GM19397 (cell line): ENCODE measurements around the gene KRT26.
A peak's percentile ranks its signal among the peaks of the same experiment; 100 is the strongest.
"Not testable (repeated sequence)": the region's sequence is repeated elsewhere in the genome, so short reads cannot be mapped to it uniquely, and the experiment has no call there.

Source experiments
- ATAC-seq: cut with Tn5 transposase; IDR thresholded peaks from one replicate; pipeline ENCODE4 v1.9.1; 2021; ENCODE audit warnings: mild to moderate bottlenecking, moderate library complexity; ENCODE audit not compliant: unreplicated experiment

Gene KRT26

DNA sequence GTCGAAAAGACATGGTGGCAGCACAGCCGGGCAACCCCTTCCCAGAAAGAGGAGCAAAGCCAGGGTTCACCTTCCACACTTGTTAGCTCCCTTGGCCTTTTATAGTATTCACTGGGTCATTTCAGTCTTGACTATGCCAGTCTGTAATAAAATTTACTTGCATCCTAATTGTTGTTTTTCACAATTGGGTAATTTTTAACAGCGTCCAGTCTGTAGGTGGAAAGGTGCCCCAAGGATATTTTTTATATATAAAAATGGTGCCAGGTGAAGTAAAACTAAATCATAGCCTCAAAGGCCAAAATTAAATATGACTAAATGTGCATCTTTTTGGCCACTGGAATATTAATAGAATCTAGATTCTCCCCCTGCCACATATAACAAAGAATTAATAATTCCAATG lies at the start of gene KRT26:
Gene KRT26, minus strand, starts transcription at position 101 of the 400 bp plus-strand sequence. Its CDS starts 88 bp downstream, at position 13.
- ATAC-seq, result no peak

DNA sequence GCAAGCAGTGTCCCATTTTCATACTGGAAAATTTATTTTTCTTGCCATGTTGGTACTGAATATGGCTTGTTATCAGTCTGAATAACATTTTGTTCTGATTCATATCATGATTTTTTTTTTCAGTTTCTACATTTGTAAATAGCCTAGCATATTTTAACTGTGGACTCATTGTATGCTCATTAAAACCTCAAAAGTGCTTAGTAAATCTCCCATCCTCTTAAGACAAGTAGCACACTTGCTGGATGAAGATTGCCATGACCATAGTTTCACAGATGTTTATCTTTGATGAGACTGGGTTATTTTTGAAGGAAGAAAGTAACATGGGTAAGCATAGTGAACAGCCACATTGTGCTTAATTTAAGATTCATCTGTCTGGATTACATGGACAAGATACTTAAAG lies 49.5 kb upstream of the KRT26 start:
- no peak for ATAC-seq

DNA sequence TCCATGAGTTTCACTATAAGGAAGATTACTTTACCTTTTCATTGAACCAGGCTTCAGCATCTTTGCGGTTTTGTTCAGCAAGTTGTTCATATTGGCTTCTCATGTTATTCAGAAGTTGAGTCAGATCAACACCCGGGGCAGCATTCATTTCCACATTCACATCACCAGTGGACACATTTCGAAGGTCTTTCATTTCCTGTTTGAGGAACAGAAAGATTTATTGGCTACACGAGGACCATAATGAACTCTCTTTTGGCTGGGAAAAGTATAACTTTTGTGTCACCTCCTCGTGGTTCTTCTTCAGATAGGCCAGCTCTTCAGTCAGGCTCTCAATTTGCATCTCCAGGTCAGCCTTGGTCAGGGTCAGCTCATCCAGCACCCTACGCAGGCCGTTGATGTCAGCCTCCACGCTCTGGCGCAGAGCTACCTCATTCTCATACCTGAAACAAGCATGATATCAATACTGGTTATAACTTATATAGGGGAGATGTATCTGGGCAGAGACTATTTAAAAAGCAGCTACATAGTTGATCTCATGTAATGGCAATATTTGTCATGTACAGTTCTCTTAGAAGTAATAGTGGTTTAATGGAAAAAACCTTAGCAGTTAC lies 48.3 kb upstream of the KRT26 start:
- no peak for ATAC-seq

- no peak for ATAC-seq
Measured at GRCh38 chr17:40819528-40820125, 47.6 kb upstream of the KRT26 start.

DNA sequence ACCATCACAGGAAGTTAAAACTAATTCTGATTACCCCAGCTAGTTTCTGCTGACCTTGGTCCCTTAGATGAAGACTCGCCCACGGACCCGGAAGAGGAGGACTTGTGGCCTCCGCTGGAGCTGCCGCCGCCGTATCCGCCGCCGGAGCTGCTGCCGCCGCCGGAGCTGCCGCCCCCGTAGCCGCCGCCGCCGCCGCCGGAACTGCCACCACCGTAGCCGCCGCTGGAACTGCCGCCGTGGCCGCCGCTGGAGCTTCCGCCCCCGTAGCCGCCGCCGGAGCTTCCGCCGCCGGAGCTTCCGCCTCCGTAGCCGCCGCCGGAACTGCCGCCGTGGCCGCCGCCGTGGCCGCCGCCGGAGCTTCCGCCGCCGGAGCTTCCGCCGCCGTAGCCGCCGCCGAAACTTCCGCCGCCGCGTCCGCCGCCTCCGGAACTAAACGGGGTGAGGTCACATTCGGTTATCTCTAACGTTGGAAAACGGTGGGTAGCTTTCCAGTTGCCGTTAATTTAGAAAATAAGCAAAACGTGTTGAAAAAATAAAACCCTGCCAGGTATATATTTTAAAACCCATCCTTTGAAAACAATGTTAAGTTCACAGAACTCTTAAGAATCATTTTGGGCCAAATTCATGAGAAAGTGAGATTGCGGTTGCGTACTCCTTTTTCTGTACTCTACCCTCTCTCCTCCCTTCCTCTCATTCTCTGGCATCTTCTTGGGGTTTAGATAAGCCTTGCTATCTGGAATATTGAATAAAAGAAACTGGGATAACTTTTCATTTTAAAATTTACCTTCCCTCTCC lies 46.9 kb upstream of the KRT26 start:
- ATAC-seq, result peak; percentile 89

- no peak for ATAC-seq
Measured at GRCh38 chr17:40818343-40818732, 46.3 kb upstream of the KRT26 start.

- no peak for ATAC-seq
Measured at GRCh38 chr17:40817103-40817682, 45.2 kb upstream of the KRT26 start.

GRCh38 chr17:40816569-40816968 lies 44.6 kb upstream of the KRT26 start:
- ATAC-seq, result no peak

- ATAC-seq, result no peak
Measured at GRCh38 chr17:40815381-40815780, 43.4 kb upstream of the KRT26 start.

GRCh38 chr17:40814657-40815056 lies 42.7 kb upstream of the KRT26 start:
- ATAC-seq, result not testable (repeated sequence)

DNA sequence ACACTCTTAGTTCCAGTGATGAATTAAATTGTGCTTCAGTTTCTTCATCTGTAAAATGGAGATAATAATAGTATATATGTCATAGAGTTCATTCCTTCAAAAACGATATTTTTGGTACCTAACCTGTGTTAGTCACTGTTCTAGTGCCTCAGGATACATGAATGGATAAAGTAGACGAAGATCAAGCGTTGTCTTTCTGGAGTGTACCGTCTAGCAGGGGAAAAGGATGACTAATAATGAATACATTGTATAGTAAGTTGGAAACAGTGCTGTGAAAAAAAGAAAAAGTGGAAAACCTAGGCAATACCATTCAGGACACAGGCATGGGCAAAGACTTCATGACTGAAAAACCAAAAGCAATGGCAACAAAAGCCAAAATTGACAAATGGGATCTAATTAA lies 41.8 kb upstream of the KRT26 start:
- no peak for ATAC-seq

- no peak for ATAC-seq
Measured at GRCh38 chr17:40812639-40813038, 40.6 kb upstream of the KRT26 start.

DNA sequence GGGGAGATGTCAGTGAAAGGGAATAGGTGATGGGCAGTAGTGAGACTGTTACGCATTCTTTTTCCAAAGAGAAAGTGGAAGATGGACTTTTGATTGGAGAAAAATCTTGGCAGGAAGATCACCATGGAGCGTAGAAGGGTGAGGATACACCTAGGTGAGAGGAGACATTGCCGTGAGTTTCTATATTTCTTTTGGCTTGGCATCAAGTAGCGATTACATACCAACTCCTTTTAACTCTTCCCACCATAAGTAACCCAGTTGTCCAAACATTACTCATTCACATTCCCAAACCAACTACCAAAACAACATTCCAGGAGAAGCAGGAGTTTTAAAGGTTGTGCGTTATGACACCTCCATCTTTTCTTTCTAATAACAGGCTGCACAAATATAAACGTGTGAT lies 38.5 kb upstream of the KRT26 start:
- no peak for ATAC-seq

DNA sequence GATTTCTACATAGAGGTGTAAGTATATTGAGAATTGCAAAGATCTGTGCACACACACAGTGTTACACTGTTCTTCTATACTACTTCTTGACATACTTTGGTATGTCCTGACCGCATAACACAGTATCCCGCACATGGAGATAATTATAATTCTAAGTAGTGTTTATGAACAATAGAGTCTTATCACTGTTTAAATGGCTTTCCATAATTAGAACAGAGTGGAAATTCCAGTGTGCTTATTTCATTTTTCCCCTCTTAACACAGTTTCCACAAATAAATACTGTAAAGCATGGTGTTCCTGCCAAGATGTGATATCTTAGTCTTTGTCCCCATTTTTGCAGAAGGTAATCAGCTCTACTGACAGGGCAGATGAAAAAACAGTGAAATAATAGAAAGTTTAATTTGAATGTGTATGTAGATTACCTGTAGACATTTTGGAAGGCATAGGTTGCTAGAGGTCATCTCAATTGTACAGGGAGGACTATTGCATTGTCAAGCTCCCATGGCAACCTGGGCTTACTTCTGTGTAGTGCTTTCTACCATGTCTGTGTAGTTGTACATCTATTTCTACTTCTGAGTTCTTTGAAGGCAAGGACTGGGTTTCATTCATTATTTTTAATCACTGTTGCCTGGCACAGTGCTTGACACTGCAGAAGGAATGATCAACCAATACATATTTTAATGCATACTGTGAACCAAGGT lies 37.9 kb upstream of the KRT26 start:
- no peak for ATAC-seq

DNA sequence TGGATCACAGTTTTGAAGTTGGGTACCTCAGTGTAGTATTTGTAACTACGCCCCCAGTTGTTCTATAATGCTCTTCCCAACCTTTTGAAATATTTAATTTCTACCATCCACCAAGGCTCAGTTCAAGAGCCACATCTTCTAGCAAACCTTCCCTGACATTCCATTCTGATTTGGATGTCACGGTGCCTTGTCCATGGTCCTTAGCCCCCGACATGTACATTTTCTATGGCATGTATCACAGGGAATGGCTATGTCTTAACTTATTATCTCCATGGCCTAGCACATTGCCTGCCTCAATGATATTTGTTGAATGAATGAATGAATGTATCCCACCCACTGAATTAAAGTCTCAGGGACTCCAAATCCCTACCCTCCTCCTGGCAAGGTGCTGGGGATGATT lies 34.1 kb upstream of the KRT26 start:
- ATAC-seq, result no peak

GRCh38 chr17:40803617-40804082 lies 31.6 kb upstream of the KRT26 start:
- no peak for ATAC-seq

DNA sequence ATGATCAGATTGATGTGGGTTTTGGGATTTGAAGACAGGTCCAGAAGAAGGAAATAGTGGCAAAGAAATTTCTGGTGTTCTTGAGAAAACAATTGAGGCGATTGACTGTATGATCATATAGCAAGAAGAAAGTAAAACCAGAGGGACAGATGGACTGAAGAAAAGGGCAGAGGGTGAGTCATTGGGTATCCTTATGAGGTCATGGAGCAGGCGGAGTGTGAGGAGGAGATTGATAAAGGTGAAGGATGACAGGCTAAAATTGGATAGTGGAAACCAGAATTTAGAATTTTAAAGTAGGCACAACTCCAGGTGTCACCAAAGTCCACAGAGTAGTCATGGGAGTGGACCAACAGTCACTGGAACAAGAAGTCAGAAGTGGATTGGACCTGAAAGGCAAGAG lies 29.2 kb upstream of the KRT26 start:
- ATAC-seq, result no peak

DNA sequence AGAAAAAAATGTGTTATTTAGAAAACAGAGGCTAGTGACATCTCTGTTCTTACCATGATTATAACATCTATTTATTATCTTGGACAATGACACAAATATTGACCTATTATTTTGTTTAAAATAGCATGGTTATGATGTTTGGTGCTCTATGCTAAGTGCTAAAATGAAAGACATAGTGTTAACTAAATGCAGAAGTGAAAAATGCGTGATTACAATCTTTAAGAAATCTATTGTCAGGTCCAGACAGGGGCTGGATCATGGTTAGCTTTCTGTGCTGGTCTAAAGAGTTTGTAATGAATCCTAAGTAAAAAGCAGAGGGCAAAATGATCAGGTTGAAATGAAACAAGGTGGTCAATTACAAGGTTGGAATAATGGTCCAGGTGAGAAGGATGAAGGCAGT lies 28.4 kb upstream of the KRT26 start:
- no peak for ATAC-seq

DNA sequence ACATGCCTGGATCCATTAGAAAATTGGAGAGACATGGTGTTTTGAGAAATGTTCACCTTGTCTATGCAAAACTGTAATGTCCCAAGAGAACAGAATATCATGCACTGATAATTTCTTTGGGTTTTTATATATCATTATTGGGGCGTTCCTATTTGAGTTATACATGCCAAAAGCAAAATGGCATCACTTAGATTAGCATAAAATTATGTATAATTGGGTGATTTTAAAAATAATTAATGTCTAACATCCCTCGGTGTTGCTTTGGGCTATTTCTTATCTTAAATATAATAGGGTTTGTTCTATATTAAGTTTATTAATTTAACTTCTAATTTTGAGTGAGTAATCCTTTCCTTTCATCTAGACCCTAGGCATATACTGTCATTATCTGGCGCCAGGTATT lies 27.9 kb upstream of the KRT26 start, which contains the start of gene KRT28:
Gene KRT28, minus strand, starts transcription at position 101 of the 400 bp plus-strand sequence. Its CDS starts 66 bp downstream, at position 35.
- ATAC-seq, result no peak

GRCh38 chr17:40796846-40797245 lies 24.8 kb upstream of the KRT26 start:
- ATAC-seq, result no peak
